Stomach smooth muscle (tissue), 2 donors: ENCODE data around the gene SHLD1.

Source experiments
- H3K27ac ChIP-seq: one replicate; pipeline ENCODE4 v1.7.0; 2013; ENCODE audit warnings: mild to moderate bottlenecking, low read length, inconsistent platforms
- H3K27me3 ChIP-seq, 2 donors: one replicate each; pipeline ENCODE4 v1.7.0; 2013; ENCODE audit warnings: low read length in 2 of 2; ENCODE audit not compliant: insufficient read depth in 2 of 2, control insufficient read depth in 1 of 2
- H3K36me3 ChIP-seq, 2 donors: one replicate each; pipeline ENCODE4 v1.7.0; 2013; ENCODE audit warnings: low read length in 2 of 2; ENCODE audit not compliant: control insufficient read depth in 2 of 2, insufficient read depth in 2 of 2
- H3K4me1 ChIP-seq: one replicate; pipeline ENCODE4 v1.7.0; 2013; ENCODE audit warnings: low read length; ENCODE audit not compliant: control insufficient read depth, insufficient read depth
- H3K4me3 ChIP-seq, 2 donors: one replicate each; pipeline ENCODE4 v1.7.0; 2013; ENCODE audit warnings: low read length in 2 of 2
- H3K9ac ChIP-seq, 2 donors: one replicate each; pipeline ENCODE4 v1.7.0; 2013; ENCODE audit warnings: low read length in 2 of 2, mild to moderate bottlenecking in 1 of 2
- H3K9me3 ChIP-seq, 2 donors: one replicate each; pipeline ENCODE4 v1.7.0; 2013; ENCODE audit warnings: low read length in 2 of 2; ENCODE audit not compliant: control insufficient read depth in 2 of 2
- donor health status: healthy.
- donor health status: Pancreatic carcinoma.

Gene SHLD1

GRCh38 chr20:5899444-5899843 lies 149.2 kb downstream of the SHLD1 start:
- Histone ChIP-seq H3K4me3 (no peak overlapping the region), H3K36me3 (no peaks in the 10 kb centered on the region), H3K27ac (no peak overlapping the region), H3K27me3 (peaks cover 0 to 4% of the 10 kb centered on the region in 2 donors), H3K9me3 (peaks cover 2% of the 10 kb centered on the region in 2 donors), H3K4me1 (no peaks in the 10 kb centered on the region), H3K9ac (no peak overlapping the region)

DNA sequence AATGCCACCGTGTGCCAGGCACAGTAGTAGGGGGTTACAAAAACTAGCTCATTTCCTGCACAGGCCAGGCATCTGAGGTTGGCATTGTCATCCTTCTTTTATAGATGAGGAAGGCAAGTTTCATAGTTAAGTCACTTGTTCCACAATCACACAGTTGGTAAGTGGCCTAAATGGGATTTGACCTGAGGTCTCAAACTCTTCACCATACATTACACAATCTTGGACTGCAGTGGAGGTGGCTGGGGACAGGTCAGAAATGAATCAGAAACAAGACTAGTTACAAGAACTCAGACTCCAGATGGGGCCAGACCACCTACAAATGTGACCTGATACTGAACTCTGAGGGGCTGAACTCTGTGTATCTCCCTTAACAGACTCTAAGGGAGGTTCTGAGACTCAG lies 150.7 kb downstream of the SHLD1 start:
- H3K9ac ChIP-seq = no peak overlapping the region
- peaks cover 0 to 8% of the 10 kb centered on the region in 2 donors for H3K27me3 ChIP-seq
- no peaks in the 10 kb centered on the region for H3K36me3 ChIP-seq
- no peak overlapping the region for H3K27ac ChIP-seq
- H3K4me3 ChIP-seq = no peak overlapping the region
- no peaks in the 10 kb centered on the region for H3K4me1 ChIP-seq
- peaks cover 0 to 2% of the 10 kb centered on the region in 2 donors for H3K9me3 ChIP-seq

DNA sequence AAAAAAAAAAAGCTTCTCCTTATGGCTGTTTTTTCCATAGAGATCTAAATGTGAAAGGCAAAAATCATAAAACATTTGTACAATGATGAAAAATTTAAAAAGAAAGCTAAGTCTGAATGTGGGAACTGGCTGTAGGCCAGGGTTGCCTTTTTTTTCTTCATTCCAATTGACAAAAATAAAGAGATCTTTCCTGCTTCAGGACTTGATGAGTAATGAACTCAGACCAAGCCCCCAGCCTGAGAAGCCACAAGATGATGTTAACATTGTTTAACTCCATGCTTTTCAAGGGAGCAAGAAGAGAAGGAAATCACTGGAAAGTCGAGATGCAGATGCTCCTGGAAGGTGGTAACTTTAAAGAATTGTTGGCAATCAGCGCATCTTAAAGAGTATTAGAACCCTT lies 158.8 kb downstream of the SHLD1 start:
- no peak overlapping the region for H3K4me3 ChIP-seq
- peaks cover 12 to 13% of the 10 kb centered on the region in 2 donors for H3K27me3 ChIP-seq
- peaks cover 7% of the 10 kb centered on the region for H3K4me1 ChIP-seq
- H3K9ac ChIP-seq = no peak overlapping the region
- H3K9me3 ChIP-seq = no peaks in the 10 kb centered on the region
- no peaks in the 10 kb centered on the region for H3K36me3 ChIP-seq
- no peak overlapping the region for H3K27ac ChIP-seq

- Histone ChIP-seq H3K4me1 (peaks cover 7% of the 10 kb centered on the region), H3K4me3 (no peak overlapping the region), H3K9ac (no peak overlapping the region), H3K36me3 (no peaks in the 10 kb centered on the region), H3K27ac (no peak overlapping the region), H3K27me3 (peaks cover 8 to 13% of the 10 kb centered on the region in 2 donors), H3K9me3 (no peaks in the 10 kb centered on the region)
These were observed 160.0 kb downstream of the SHLD1 start for GRCh38 chr20:5910186-5910585.

DNA sequence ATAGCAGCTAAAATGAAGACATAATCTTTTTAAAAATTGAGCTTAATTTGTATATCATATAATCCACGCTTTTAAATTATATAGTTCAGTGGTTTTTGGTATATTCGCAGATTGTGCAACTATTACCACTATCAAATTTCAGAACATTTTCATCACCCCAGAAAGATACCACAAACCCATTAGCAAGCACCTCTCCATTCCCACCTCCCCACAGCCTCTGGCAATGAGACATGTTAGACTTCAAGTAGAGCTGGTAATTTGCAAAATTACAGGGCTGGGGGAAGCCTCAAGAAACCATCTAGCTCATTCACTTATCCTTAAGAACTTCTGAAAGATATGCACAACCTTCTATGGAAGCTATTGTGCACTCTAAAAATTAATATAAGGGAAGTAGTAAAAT lies 163.0 kb downstream of the SHLD1 start:
- Histone ChIP-seq H3K9me3 (no peaks in the 10 kb centered on the region), H3K4me3 (no peak overlapping the region), H3K4me1 (peaks cover 7% of the 10 kb centered on the region), H3K27me3 (peaks cover 6 to 13% of the 10 kb centered on the region in 2 donors), H3K27ac (no peak overlapping the region), H3K9ac (no peak overlapping the region), H3K36me3 (no peaks in the 10 kb centered on the region)
